Stimulated activated CD4-positive, alpha-beta T cell treated with anti-CD3 and anti-CD28 coated beads, TNF-alpha, amount 100 ng/mL, for 1 hour (primary cell): Measurements from ENCODE around the gene SRSF10.
A peak's percentile ranks its signal among the peaks of the same experiment; 100 is the strongest.
"Not testable (repeated sequence)": the region's sequence is repeated elsewhere in the genome, so short reads cannot be mapped to it uniquely, and the experiment has no call there.

Experiments used
- DNase-seq, 3 donors: peaks; one replicate each; pipeline ENCODE4 v3.0.0-alpha.2; 2020; ENCODE audit warnings: low read depth in 3 of 3, low spot score in 1 of 3

SRSF10 gene

GRCh38 chr1:23959461-23960290 lies 20.5 kb downstream of the SRSF10 start, which contains the start of gene PNRC2:
Gene PNRC2, plus strand, starts transcription at chr1:23959828. Its CDS starts 1,630 bp downstream, at chr1:23961458.
- DNase-seq: peak; percentile 80 to 92 (median 89)

- peak; percentile 70 to 78 (median 75) for DNase-seq
These were observed 21.2 kb downstream of the SRSF10 start for GRCh38 chr1:23958810-23959460.

DNA sequence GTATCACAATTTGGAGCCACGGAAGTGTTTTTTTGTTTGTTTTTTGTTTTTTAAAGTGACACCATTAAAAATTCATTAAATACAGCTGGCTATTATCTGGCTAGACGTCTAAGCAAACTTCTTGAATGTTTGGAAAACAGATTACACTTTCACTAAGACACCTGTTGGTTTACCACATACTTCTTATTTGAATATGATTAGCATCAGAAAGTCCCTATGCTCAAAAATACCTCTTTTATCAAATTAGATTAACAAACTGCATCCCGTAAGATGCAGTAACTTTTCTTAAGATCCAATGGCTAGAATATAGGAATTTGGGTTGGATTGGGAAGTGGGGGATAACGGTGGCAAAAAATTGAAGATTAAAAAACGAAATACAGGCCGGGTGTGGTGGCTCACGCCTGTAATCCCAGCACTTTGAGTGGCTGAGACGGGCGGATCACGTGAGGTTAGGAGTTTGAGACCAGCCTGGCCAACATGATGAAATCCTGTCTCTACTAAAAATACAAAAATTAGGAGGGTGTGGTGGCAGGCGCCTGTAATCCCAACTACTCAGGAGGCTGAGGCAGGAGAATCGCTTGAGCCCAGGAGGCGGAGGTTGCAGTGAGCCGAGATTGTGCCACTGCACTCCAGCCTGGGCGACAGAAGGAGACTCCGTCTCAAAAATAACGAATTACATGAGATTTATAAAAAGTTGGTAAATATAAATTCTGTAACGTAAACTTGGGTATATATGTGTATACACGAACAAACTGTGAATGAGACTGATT lies 21.9 kb downstream of the SRSF10 start:
- DNase-seq: not testable (repeated sequence)

- DNase-seq: no peak
These were observed 23.0 kb downstream of the SRSF10 start for GRCh38 chr1:23957096-23957495.

DNA sequence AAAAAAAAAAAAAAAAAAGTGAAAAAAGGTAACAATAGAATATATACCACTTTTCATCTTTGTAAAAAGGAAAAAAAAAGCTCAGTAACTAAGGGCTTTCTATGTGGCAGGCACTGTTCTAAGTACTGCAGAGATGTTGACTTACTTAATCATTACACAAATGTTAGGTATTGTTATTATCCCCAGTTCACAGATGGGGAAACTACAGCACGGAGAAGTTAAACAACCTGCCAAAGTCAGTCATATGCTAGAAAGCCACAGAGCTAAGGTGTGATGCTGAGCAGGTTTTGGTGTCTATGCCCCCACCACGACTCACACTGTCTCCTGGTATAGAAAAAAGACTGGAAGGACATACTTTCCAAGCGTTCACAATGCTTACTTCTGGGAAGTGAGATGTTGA lies 27.1 kb downstream of the SRSF10 start:
- no peak for DNase-seq

DNA sequence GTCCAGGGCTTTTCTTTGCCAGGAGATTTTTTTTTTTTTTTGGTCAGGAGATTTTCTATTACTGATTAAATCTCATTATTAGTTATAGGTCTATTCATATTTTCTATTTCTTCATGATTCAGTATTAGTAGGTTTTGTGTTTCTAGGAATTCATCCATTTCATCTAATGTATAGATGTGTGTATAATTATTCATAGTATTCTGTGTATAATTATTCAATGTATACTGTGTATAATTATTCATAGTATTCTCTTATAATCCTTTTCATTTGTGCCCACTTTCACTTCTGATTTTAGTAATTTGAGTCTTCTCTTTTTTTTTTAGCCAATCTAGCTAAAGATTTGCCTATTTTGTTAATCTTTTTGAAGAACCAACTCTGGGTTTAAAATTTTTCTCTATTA lies 32.8 kb downstream of the SRSF10 start:
- DNase-seq: no peak

GRCh38 chr1:23936481-23937176 lies 43.5 kb downstream of the SRSF10 start:
- DNase-seq: no peak

GRCh38 chr1:23931491-23931880 lies 48.6 kb downstream of the SRSF10 start:
- no peak for DNase-seq

DNA sequence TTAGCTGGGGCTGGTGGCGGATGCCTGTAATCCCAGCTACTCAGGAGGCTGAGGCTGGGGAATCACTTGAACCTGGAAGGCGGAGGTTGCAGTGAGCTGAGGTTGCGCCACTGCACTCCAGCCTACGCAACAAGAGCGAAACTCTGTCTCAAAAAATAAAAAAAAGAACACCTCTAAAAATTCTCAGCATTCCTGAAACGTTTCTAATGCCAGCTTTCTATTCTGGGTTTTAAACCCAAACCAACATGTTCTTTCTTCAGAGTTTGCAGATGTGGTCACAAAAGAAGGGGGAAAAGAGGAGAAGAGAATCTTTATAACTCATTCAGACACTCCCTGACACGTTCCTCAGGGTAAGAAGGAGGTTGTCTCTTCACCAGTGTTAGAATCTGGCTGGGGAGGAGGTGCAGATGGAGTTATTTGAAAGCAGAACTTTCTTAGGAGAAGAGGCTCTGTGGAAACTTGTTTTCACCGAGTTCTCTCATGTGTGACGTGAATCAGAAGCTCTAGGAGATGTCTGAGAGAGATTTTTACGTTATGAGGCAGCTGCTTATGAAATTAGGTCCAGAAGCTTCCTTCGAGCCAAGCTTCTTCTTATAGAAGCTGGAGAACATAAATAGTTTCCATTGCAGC lies 49.2 kb downstream of the SRSF10 start:
- DNase-seq: no peak

- no peak for DNase-seq
These were observed 49.9 kb downstream of the SRSF10 start for GRCh38 chr1:23930270-23930669.

DNA sequence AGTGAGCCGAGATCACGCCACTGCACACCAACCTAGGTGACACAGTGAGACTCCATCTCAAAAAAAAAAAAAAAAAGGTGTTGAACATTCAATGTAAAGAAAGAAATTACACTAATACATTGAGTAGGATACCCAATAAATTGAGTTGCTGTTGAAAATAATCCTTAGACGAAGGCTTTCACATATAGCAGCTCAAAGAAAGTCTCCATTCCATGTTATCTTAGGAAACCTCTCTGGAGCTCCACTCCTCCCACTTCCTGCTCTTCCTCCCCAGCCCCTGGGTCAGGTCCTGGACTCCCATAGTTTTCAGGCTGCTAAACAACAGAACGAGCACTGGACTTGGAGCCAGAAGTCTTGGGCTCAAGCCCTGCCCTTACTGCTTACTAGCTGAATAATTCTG lies 51.3 kb downstream of the SRSF10 start:
- DNase-seq: no peak

DNA sequence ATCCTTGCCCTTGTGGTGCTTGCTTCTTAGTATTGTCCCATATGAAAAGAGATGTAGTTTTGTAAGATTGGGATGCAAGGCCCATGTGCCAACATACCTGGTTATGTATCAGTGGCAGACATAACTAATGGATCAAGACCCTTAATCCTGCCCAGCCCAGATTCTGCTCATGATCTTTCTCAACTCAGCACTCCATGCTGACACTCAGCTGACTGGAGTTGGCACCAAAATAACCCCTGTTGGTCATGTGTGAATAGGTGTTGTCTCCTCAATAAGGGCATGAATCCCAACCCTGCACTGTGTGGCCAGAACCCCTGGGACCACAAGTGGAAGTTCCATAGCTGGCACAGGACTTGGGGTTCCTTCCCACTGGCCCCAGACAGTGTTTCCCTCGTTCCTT lies 53.0 kb downstream of the SRSF10 start:
- no peak for DNase-seq

GRCh38 chr1:23925279-23925678 lies 54.8 kb downstream of the SRSF10 start:
- DNase-seq: no peak

GRCh38 chr1:23924601-23925000 lies 55.5 kb downstream of the SRSF10 start:
- no peak for DNase-seq

- no peak for DNase-seq
These were observed 56.3 kb downstream of the SRSF10 start for GRCh38 chr1:23923592-23924499.

DNA sequence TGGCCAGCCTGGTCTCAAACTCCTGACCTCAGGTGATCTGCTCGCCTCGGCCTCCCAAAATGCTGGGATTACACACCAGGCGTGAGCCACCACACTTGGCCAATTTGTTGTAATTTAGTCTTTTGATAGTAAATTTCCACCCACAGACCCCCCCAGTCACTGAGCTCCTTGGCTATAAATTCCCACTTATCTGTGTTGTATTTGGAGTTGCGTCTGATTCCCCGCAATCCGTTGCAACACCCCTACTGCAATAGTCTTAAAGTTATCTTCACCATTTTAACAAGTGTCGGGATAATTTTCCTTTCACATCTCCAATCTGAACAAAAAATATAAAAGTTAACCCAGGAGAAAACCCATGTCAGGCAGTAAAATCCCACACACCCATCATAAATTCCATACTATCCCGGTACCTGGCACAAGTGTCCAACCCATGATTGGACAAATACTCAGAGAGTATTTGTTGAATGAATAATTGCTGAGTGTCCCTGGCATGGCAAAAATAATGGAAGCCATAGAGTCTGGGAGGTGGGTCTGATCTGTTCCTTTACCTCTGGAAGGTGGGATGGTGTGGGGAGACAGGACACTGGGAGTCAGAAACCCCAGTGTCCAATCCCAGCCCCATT lies 57.7 kb downstream of the SRSF10 start:
- DNase-seq: no peak

DNA sequence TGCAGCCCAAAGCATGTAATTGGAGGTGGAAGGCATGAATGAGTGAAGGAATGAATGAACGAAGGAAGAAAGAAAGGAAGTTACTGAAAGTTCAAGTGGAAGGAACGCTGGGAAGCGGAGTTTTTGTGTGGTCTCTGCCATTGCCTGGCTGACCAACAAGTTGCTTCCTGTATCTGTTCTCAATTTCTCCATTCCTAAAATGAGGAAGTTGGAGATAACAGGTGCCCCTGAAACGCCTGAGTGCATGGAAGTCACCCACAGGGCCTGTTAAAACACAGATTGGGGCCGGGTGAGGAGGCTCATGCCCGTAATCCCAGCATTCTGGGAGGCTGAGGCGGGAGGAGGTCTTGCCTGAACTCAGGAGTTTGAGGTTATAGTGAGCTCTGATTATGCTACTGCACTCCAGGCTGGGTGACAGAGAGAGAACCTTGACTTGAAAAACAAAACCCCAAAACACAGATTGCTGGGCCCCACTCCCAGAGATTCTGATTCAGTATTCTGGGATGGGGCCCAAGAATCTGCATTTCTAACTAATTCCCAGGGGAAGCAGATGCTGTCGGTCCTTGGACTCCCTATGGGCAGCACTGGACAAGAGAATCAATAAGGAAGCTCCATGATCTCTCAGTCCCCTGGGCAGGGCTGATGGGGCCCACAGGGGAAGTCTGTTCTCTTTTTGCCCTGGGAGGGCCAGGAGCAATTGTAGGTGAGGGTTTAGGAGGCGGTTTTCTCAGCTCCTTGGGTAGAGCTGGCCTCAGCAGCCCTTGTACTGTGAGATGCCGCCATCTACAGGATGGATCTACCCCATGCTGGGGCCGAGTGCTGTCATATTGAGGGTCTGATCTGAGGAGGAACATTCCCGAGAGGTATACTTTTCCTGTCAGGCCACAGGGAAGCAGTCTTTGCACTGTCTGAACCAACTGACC lies 63.7 kb downstream of the SRSF10 start:
- DNase-seq: no peak

- DNase-seq: no peak
These were observed 64.7 kb downstream of the SRSF10 start for GRCh38 chr1:23915466-23915865.
